UCSD-AML1 (cell line): ENCODE data around the gene GLI1.
"Not testable (repeated sequence)": the region's sequence is repeated elsewhere in the genome, so short reads cannot be mapped to it uniquely, and the experiment has no call there.

ENCODE experiments used
- DNase-seq: peaks from one replicate; lab custom pipeline; 2025; ENCODE audit not compliant: unreplicated experiment; lab: John Stamatoyannopoulos, UW

GLI1 gene

GRCh38 chr12:57441393-57441792 is 18.2 kb upstream of the GLI1 start:
- DNase-seq, result not testable (repeated sequence)

DNA sequence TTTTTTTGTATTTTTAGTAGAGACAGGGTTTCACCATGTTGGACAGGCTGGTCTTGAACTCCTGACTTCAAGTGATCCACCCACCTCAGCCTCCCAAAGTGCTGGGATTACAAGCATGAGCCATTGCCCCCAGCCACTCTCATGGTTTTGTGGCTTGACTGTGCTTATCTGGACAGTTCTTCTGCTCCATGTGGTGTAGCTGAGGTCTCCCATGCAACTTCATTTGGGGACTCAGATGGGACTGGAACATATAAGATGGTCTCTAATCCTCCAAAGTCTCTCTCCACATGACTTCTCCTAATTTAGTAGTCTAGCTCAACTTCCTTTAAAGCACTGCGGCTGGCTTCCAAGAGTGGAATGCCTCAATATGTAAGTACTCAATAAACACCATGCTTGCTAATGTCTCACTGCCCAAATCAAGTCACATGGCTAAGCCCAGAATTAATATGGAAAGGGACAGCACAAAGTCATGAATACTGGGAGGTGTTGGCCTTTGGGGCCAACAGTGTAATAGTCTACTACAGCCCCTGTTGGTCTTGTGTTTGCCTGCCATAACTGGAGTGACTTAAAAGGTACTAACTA is 17.6 kb upstream of the GLI1 start:
- no peak for DNase-seq

DNA sequence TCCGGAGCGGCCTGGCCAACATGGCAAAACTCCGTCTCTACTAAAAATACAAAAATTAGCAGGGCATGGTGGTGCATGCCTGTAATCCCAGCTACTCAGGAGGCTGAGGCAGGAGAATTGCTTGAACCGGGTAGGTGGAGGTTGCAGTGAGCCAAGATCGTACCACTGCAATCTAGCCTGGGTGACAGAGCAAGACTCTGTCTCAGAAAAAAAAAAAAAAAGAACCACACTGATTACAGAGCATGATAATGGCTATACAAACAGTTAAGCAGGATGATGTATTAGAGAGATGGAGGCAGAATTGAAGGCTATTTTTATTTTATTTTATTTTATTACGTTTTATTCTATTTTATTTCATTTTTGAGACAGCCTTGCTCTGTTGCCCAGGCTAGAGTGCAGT is 15.2 kb upstream of the GLI1 start:
- DNase-seq, result not testable (repeated sequence)

DNA sequence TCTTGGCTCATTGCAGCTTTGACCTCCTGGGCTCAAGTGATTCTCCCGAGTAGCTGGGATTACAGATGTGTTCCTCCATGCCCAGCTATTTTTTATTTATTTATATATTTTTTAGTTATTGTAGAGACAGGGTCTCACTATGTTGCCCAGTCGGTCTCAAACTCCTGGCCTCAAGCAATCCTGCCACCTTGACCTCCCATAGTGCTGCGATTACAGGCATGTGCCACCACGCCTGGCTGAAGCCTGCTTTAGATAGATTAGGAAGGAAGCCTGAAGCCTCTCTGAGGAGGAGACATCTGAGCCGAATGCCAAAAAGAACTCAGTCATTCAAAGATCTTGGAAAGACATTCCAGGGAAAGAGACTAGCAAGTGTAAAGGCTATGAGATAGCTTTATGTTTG is 14.8 kb upstream of the GLI1 start:
- DNase-seq, result no peak

DNA sequence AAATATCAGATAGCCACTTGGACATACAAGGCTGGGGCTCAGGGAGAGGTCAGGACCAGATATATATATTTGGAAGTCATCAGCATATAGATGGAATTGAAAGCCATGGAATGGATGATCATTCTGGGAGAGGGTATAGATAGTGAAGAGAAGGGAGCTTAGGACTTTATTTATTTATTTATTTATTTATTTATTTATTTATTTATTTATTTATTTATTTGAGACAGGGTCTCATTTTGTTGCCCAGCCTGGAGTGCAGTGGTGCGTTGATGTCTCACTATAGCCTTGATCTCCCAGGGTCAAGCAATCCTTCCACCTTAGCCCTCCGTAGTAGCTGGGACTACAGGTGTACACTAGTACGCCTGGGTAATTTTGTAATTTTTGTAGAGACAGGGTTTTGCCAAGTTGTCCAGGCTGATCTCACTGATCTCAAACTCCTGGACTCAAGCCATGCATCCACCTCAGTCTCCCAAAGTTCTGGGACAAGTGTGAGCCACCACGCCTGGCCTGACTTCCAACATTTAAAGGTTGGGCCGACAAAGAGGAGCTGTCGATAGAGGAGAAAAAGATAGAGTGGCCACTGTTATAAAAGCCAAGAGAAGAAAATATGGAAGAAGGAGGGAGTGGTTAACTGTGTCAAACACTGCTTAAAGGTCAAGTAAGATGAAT is 13.2 kb upstream of the GLI1 start:
- DNase-seq, result no peak

- no peak for DNase-seq
Observed at GRCh38 chr12:57448669-57449068, 10.9 kb upstream of the GLI1 start.

DNA sequence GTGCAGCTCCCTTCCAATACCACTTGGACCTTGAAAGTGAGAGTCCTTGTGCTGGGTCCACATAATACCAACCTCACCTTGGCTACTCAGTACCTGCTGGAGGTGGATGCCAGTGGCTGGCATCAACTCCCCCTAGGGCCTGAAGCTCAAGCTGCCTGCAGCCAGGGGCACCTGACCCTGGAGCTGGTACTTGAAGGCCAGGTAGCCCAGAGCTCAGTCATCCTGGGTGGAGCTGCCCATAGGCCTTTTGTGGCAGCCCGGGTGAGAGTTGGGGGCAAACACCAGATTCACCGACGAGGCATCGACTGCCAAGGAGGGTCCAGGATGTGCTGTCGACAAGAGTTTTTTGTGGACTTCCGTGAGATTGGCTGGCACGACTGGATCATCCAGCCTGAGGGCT is 10.2 kb upstream of the GLI1 start:
- DNase-seq, result no peak

GRCh38 chr12:57450057-57450456 is 9.5 kb upstream of the GLI1 start:
- no peak for DNase-seq

GRCh38 chr12:57451233-57451778 is 8.3 kb upstream of the GLI1 start:
- no peak for DNase-seq

GRCh38 chr12:57452181-57452936 is 7.2 kb upstream of the GLI1 start:
- DNase-seq, result peak; percentile 69

GRCh38 chr12:57452937-57453509 is 6.6 kb upstream of the GLI1 start:
- peak; percentile 84 for DNase-seq

- no peak for DNase-seq
Observed at GRCh38 chr12:57454213-57454565, 5.4 kb upstream of the GLI1 start.

GRCh38 chr12:57454566-57455373 is 4.8 kb upstream of the GLI1 start, which contains the start of gene INHBE:
TSS of gene INHBE (plus strand) at chr12:57455307. CDS start at chr12:57455537, 230 bp downstream.
- DNase-seq, result peak; percentile 34

- DNase-seq, result no peak
Observed at GRCh38 chr12:57455374-57456144, 4.0 kb upstream of the GLI1 start.

GRCh38 chr12:57456145-57456700 is 3.4 kb upstream of the GLI1 start:
- DNase-seq, result peak; percentile 56

DNA sequence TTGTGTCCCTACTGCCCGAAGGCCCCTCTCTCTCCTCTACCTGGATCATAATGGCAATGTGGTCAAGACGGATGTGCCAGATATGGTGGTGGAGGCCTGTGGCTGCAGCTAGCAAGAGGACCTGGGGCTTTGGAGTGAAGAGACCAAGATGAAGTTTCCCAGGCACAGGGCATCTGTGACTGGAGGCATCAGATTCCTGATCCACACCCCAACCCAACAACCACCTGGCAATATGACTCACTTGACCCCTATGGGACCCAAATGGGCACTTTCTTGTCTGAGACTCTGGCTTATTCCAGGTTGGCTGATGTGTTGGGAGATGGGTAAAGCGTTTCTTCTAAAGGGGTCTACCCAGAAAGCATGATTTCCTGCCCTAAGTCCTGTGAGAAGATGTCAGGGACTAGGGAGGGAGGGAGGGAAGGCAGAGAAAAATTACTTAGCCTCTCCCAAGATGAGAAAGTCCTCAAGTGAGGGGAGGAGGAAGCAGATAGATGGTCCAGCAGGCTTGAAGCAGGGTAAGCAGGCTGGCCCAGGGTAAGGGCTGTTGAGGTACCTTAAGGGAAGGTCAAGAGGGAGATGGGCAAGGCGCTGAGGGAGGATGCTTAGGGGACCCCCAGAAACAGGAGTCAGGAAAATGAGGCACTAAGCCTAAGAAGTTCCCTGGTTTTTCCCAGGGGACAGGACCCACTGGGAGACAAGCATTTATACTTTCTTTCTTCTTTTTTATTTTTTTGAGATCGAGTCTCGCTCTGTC is 2.7 kb upstream of the GLI1 start:
- DNase-seq, result no peak

GRCh38 chr12:57458665-57459054 is 925 bp upstream of the GLI1 start:
- no peak for DNase-seq

GRCh38 chr12:57459055-57459749 is 383 bp upstream of the GLI1 start:
- DNase-seq, result peak; percentile 91

GRCh38 chr12:57460468-57460784 is 841 bp downstream of the GLI1 start:
- DNase-seq, result no peak
